Immature natural killer cell (primary cell): ENCODE results near the gene RGS18. TPM values are rescaled to one million over a fixed set of nuclear protein-coding genes. Genes with fewer than 3 reads are reported as not detected.
A peak's percentile ranks its signal among the peaks of the same experiment; 100 is the strongest.
"Not testable (repeated sequence)": the region's sequence is repeated elsewhere in the genome, so short reads cannot be mapped to it uniquely, and the experiment has no call there.

Experiments used
- DNase-seq, 3 donors: peaks; one replicate each; pipeline ENCODE4 v3.0.0; 2022; ENCODE audit warnings: mixed read lengths in 1 of 3
- H3K27ac Mint-ChIP-seq, 6 donors: one replicate each; pipeline ENCODE4 v1.8.0; 2020; ENCODE audit warnings: mixed read lengths in 6 of 6, mild to moderate bottlenecking in 5 of 6, inconsistent platforms in 4 of 6, moderate library complexity in 3 of 6
- H3K27me3 Mint-ChIP-seq, 3 donors: one replicate each; pipeline ENCODE4 v1.8.0; 2020 to 2021; ENCODE audit warnings: low read depth in 3 of 3, mild to moderate bottlenecking in 3 of 3, mixed read lengths in 3 of 3, moderate library complexity in 3 of 3, inconsistent platforms in 1 of 3
- H3K36me3 Mint-ChIP-seq, 3 donors: one replicate each; pipeline ENCODE4 v1.8.0; 2020; ENCODE audit warnings: mixed read lengths in 3 of 3, inconsistent platforms in 2 of 3, mild to moderate bottlenecking in 2 of 3
- H3K4me1 Mint-ChIP-seq, 2 donors: one replicate each; pipeline ENCODE4 v1.8.0; 2020; ENCODE audit warnings: inconsistent platforms in 2 of 2, mild to moderate bottlenecking in 2 of 2, mixed read lengths in 2 of 2, moderate library complexity in 1 of 2
- H3K4me3 Mint-ChIP-seq, 5 donors: one replicate each; pipeline ENCODE4 v1.8.0; 2020; ENCODE audit warnings: mild to moderate bottlenecking in 5 of 5, mixed read lengths in 5 of 5, inconsistent platforms in 3 of 5, moderate library complexity in 3 of 5
- H3K9me3 Mint-ChIP-seq, 6 donors: one replicate each; pipeline ENCODE4 v1.8.0; 2020; ENCODE audit warnings: mild to moderate bottlenecking in 6 of 6, mixed read lengths in 6 of 6, inconsistent platforms in 4 of 6, moderate library complexity in 3 of 6
- polyA plus RNA-seq, 3 donors: library from polyadenylated mRNA; unstranded; fragments of 300-500 nt; fragmentation: Illumina TruSeq; gene quantifications; one replicate each; pipeline ENCODE4 v1.2.3, GENCODE V29; 2021

RGS18 gene
- polyA plus RNA-seq, 3 donors from 2014 or later: 1.3 to 14.3 (median 6.1) TPM

GRCh38 chr1:192170196-192170984 lies 12.1 kb downstream of the RGS18 start:
- DNase-seq: no peak
- peaks cover 0 to 11% of the 10 kb centered on the region in 2 donors for H3K4me1 Mint-ChIP-seq
- peak overlapping the region in 1 of 6 donors; percentile 60 for H3K27ac Mint-ChIP-seq
- no peak overlapping the region for H3K4me3 Mint-ChIP-seq
- H3K36me3 Mint-ChIP-seq: peaks cover 0 to 1% (median 0%) of the 10 kb centered on the region in 3 donors
- H3K9me3 Mint-ChIP-seq: peaks cover 2 to 11% (median 7%) of the 10 kb centered on the region in 6 donors
- H3K27me3 Mint-ChIP-seq: no peaks in the 10 kb centered on the region

GRCh38 chr1:192171123-192171522 lies 12.9 kb downstream of the RGS18 start:
- Mint-ChIP-seq H3K9me3 (peaks cover 2 to 17% (median 8%) of the 10 kb centered on the region in 6 donors), H3K4me1 (peaks cover 0 to 11% of the 10 kb centered on the region in 2 donors), H3K27ac (no peak overlapping the region), H3K36me3 (no peaks in the 10 kb centered on the region), H3K27me3 (no peaks in the 10 kb centered on the region), H3K4me3 (no peak overlapping the region)
- DNase-seq: no peak

GRCh38 chr1:192175971-192176370 lies 17.7 kb downstream of the RGS18 start:
- no peak for DNase-seq
- H3K36me3 Mint-ChIP-seq: no peaks in the 10 kb centered on the region
- peaks cover 0 to 4% of the 10 kb centered on the region in 2 donors for H3K4me1 Mint-ChIP-seq
- H3K27me3 Mint-ChIP-seq: peaks cover 0 to 4% (median 0%) of the 10 kb centered on the region in 3 donors
- H3K27ac Mint-ChIP-seq: no peak overlapping the region
- peaks cover 2 to 30% (median 14%) of the 10 kb centered on the region in 6 donors for H3K9me3 Mint-ChIP-seq
- no peak overlapping the region for H3K4me3 Mint-ChIP-seq

GRCh38 chr1:192183788-192184187 lies 25.5 kb downstream of the RGS18 start:
- Mint-ChIP-seq H3K4me1 (no peaks in the 10 kb centered on the region), H3K27me3 (peaks cover 0 to 3% (median 0%) of the 10 kb centered on the region in 3 donors), H3K36me3 (no peaks in the 10 kb centered on the region), H3K9me3 (peaks cover 0 to 28% (median under 1%) of the 10 kb centered on the region in 6 donors), H3K4me3 (no peak overlapping the region), H3K27ac (no peak overlapping the region)
- no peak for DNase-seq

GRCh38 chr1:192186197-192186596 lies 27.9 kb downstream of the RGS18 start:
- no peaks in the 10 kb centered on the region for H3K36me3 Mint-ChIP-seq
- H3K27ac Mint-ChIP-seq: no peak overlapping the region
- no peak for DNase-seq
- peaks cover 0 to 24% (median under 1%) of the 10 kb centered on the region in 6 donors for H3K9me3 Mint-ChIP-seq
- H3K4me1 Mint-ChIP-seq: no peaks in the 10 kb centered on the region
- no peak overlapping the region for H3K4me3 Mint-ChIP-seq
- no peaks in the 10 kb centered on the region for H3K27me3 Mint-ChIP-seq

- peaks cover 0 to 7% (median under 1%) of the 10 kb centered on the region in 6 donors for H3K9me3 Mint-ChIP-seq
- H3K4me3 Mint-ChIP-seq: no peak overlapping the region
- H3K4me1 Mint-ChIP-seq: no peaks in the 10 kb centered on the region
- no peak overlapping the region for H3K27ac Mint-ChIP-seq
- H3K27me3 Mint-ChIP-seq: no peaks in the 10 kb centered on the region
- no peak for DNase-seq
- H3K36me3 Mint-ChIP-seq: no peaks in the 10 kb centered on the region
These were observed 31.8 kb downstream of the RGS18 start for GRCh38 chr1:192190066-192190465.

GRCh38 chr1:192201303-192201702 lies 43.0 kb downstream of the RGS18 start:
- Mint-ChIP-seq H3K36me3 (no peaks in the 10 kb centered on the region), H3K9me3 (peaks cover 9 to 47% (median 23%) of the 10 kb centered on the region in 6 donors), H3K27me3 (peaks cover 0 to 2% (median 0%) of the 10 kb centered on the region in 3 donors), H3K4me3 (no peak overlapping the region), H3K4me1 (no peaks in the 10 kb centered on the region), H3K27ac (no peak overlapping the region)
- DNase-seq: no peak

GRCh38 chr1:192224396-192224795 lies 66.1 kb downstream of the RGS18 start:
- peaks cover 2 to 22% (median 7%) of the 10 kb centered on the region in 6 donors for H3K9me3 Mint-ChIP-seq
- no peak overlapping the region for H3K27ac Mint-ChIP-seq
- H3K4me1 Mint-ChIP-seq: no peaks in the 10 kb centered on the region
- no peak for DNase-seq
- H3K4me3 Mint-ChIP-seq: no peak overlapping the region
- H3K27me3 Mint-ChIP-seq: peaks cover 0 to 6% (median 0%) of the 10 kb centered on the region in 3 donors
- H3K36me3 Mint-ChIP-seq: no peaks in the 10 kb centered on the region

- H3K27me3 Mint-ChIP-seq: peaks cover 0 to 6% (median 1%) of the 10 kb centered on the region in 3 donors
- peaks cover 0 to 22% (median 7%) of the 10 kb centered on the region in 6 donors for H3K9me3 Mint-ChIP-seq
- H3K27ac Mint-ChIP-seq: no peak overlapping the region
- H3K4me1 Mint-ChIP-seq: no peaks in the 10 kb centered on the region
- no peaks in the 10 kb centered on the region for H3K36me3 Mint-ChIP-seq
- H3K4me3 Mint-ChIP-seq: no peak overlapping the region
- DNase-seq: no peak
These were observed 66.6 kb downstream of the RGS18 start for GRCh38 chr1:192224846-192225245.

- H3K27me3 Mint-ChIP-seq: peaks cover 0 to 6% (median 2%) of the 10 kb centered on the region in 3 donors
- no peak for DNase-seq
- H3K27ac Mint-ChIP-seq: no peak overlapping the region
- peaks cover 0 to 22% (median 7%) of the 10 kb centered on the region in 6 donors for H3K9me3 Mint-ChIP-seq
- H3K36me3 Mint-ChIP-seq: no peaks in the 10 kb centered on the region
- H3K4me3 Mint-ChIP-seq: no peak overlapping the region
- no peaks in the 10 kb centered on the region for H3K4me1 Mint-ChIP-seq
These were observed 67.0 kb downstream of the RGS18 start for GRCh38 chr1:192225266-192225665.

- Mint-ChIP-seq H3K4me1 (no peaks in the 10 kb centered on the region), H3K27ac (no peak overlapping the region), H3K27me3 (peaks cover 0 to 6% (median 2%) of the 10 kb centered on the region in 3 donors), H3K9me3 (peaks cover 0 to 22% (median 7%) of the 10 kb centered on the region in 6 donors), H3K4me3 (no peak overlapping the region), H3K36me3 (no peaks in the 10 kb centered on the region)
- DNase-seq: no peak
These were observed 67.4 kb downstream of the RGS18 start for GRCh38 chr1:192225703-192226102.

GRCh38 chr1:192227330-192227729 lies 69.1 kb downstream of the RGS18 start:
- H3K27me3 Mint-ChIP-seq: peaks cover 0 to 6% (median 2%) of the 10 kb centered on the region in 3 donors
- H3K36me3 Mint-ChIP-seq: no peaks in the 10 kb centered on the region
- no peak overlapping the region for H3K27ac Mint-ChIP-seq
- H3K4me3 Mint-ChIP-seq: no peak overlapping the region
- DNase-seq: no peak
- no peaks in the 10 kb centered on the region for H3K4me1 Mint-ChIP-seq
- H3K9me3 Mint-ChIP-seq: peaks cover 0 to 16% (median 8%) of the 10 kb centered on the region in 6 donors

GRCh38 chr1:192227980-192228379 lies 69.7 kb downstream of the RGS18 start:
- H3K27me3 Mint-ChIP-seq, H3K36me3 Mint-ChIP-seq, H3K4me3 Mint-ChIP-seq, H3K4me1 Mint-ChIP-seq, DNase-seq, H3K27ac Mint-ChIP-seq: not testable (repeated sequence)
- H3K9me3 Mint-ChIP-seq: peaks cover 0 to 21% (median 10%) of the 10 kb centered on the region in 6 donors

- Mint-ChIP-seq H3K27me3 (peaks cover 0 to 3% (median 2%) of the 10 kb centered on the region in 3 donors), H3K27ac (no peak overlapping the region), H3K9me3 (peaks cover 4 to 30% (median 13%) of the 10 kb centered on the region in 6 donors), H3K36me3 (no peaks in the 10 kb centered on the region), H3K4me3 (no peak overlapping the region), H3K4me1 (no peaks in the 10 kb centered on the region)
- no peak for DNase-seq
These were observed 74.7 kb downstream of the RGS18 start for GRCh38 chr1:192232817-192233417.
